Measurements from ENCODE around the gene PHETA1.
"Not testable (repeated sequence)": the region's sequence is repeated elsewhere in the genome, so short reads cannot be mapped to it uniquely, and the experiment has no call there.

PHETA1 gene

DNA sequence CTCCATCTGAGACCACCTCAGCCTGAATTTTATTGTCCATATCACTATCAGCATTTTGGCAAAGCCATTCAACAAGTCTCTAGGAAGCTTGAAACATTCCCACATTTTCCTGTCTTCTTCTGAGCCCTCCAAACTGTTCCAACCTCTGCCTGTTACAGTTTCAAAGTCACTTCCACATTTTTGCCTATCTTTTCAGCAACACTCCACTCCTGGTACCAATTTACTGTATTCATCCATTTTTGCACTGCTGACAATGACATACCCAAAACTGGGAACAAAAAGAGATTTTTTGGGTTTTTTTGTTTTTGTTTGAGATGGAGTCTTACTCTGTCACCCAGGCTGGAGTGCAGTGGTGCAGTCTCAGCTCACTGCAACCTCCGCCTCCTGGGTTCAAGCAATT, 4.3 kb upstream of the PHETA1 start:
- DNase-seq (ENCODE audit: low read depth in 1 of 2, low spot score in 1 of 2), result not testable (repeated sequence)

DNA sequence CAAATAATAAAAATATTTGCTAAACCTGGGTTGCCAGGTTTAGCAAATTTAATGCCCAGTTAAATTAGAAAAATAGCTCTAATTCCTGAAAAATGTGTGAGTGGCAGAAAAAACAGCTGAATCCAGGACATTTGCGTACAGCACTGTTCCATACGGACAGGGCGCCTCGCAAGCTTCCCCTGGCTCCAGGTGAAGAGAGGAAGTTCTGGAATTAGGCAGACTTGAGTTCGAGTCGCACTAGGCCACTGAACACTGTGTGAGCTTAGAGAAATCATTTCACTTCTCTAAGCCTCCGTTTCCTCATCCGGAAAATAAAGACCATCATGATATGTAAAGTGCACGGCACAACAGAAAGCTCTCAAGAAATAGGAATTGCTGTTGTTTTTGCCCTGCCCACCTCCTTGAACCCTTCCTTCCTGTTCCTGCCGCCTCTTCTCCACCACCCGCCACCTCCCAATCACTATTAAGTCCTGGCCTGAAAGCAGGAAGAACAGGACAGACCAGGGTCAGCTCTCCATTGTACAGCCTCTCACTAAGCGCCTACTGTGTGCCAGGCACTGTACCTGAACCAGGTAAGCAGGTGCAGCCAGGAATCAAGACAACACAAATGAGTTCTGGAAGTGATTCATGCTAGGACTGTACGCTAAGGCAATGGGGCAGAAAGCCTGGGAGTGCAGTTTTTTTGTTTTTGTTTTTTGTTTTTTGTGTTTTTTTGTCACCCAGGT, 763 bp upstream of the PHETA1 start:
- DNase-seq (ENCODE audit: low read depth in 1 of 2, low spot score in 1 of 2), result no peak

DNA sequence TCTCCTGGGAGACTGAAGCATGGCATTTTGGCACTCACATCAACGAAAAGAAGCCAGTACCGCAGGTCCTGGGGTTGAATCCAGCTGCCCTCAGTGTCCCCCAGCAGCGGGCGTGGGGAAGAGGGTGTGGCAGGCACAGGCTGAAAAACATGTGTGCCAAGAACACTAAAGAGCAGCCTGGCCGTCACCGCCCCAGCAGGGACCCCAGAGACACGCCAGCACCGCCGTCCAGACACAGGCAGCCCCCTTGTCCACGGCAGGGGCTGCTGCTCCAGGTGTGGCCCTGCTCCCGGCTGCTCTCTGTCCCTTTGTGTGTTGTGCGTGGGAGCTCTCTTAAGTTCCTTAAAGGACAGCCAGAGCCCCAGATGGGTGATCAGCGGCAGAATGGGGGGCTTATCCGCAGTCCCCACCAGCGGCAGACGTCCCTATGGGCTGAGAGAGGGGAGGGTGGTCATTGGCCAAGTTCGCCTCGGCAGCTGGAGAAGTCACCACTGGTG, 556 bp downstream of the PHETA1 start:
- DNase-seq (ENCODE audit: low read depth in 1 of 2, low spot score in 1 of 2), result no peak

DNA sequence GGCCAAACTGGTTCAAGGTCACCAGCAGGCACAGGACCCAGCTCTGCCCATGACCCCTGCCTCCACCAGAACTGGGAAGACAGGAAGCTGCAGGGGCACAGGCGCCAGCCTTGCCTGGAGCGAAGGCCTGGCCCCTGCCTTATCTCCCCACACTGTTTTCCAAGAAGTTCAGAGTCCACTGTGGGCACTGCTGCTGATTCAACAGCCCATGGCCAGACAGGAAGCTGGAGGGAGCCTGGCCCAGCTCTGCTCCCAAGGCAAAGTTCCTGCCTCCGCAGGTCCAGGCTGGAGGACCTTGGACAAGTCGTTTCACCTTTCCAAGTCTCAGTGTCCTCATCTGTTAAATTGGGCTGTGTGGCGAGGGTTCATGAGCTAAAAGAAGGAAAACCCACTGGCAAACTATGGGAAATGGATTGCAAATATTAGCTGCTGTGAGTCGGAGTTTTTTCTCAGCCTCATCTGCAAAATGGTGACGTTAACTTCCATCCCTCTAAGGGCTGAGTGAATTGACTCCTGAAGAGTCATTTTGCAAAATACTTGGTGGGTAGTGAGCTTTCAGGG, 1.2 kb downstream of the PHETA1 start:
- no peak for DNase-seq (ENCODE audit: low read depth in 1 of 2, low spot score in 1 of 2)

DNA sequence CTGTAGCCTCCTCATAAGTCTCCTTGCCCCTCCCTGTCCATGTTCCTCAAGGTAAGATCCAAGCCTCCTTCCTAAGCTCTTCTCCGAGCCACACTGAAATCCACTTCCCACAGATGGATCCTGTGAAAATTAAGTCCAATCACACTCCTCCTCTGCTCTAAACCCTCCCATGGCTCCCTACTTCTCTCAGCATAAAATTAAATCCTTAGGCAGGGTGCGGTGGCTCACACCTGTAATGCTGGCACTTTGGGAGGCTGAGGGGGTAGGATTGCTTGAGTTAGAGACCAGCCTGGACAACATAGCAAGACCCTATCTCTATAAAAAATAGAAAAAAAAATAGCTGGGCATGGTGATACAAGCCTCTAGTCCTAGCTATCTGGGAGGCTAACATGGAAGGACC, 2.3 kb downstream of the PHETA1 start:
- DNase-seq (ENCODE audit: low read depth in 1 of 2, low spot score in 1 of 2), result no peak

DNA sequence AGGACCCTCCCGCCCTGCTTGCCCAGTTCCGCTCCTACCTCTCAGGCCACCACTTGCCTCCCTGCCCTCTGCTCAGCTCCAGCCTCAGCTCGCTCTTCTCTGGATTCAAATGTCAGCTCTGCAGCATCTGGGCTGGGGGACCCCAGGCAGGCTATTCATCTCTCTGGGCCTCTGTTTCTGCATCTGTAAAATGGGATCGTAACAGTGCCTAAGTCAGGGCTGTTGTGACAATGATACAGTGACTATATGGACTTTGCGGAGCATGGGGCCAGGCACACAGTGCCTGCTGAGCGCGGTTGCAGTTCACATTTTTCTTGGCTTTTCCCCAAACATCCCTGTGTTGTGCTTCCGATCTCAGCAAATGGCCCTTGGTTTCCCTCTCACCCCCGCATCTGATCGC, 2.8 kb downstream of the PHETA1 start:
- DNase-seq (ENCODE audit: low read depth in 1 of 2, low spot score in 1 of 2), result no peak

DNA sequence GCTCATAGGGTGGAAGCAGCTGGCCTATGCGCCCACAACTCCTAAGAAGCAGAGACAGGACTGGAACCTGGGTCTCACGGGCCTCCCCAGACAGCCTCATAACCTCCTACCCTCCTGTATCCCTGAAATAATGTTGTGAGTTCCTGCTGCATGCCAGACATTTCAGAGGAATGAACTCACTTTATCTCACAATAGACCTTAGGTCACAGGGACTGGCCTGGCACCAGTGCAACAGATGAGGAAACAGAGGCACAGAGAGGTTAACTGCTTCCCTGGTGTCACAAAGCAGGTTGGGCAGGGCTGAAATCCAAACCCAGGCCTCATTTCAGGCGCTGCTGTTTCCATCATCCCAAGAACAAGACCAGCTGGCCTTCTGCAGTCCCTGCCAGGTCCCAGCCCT, 5.3 kb downstream of the PHETA1 start:
- no peak for DNase-seq (ENCODE audit: low read depth in 1 of 2, low spot score in 1 of 2)

DNA sequence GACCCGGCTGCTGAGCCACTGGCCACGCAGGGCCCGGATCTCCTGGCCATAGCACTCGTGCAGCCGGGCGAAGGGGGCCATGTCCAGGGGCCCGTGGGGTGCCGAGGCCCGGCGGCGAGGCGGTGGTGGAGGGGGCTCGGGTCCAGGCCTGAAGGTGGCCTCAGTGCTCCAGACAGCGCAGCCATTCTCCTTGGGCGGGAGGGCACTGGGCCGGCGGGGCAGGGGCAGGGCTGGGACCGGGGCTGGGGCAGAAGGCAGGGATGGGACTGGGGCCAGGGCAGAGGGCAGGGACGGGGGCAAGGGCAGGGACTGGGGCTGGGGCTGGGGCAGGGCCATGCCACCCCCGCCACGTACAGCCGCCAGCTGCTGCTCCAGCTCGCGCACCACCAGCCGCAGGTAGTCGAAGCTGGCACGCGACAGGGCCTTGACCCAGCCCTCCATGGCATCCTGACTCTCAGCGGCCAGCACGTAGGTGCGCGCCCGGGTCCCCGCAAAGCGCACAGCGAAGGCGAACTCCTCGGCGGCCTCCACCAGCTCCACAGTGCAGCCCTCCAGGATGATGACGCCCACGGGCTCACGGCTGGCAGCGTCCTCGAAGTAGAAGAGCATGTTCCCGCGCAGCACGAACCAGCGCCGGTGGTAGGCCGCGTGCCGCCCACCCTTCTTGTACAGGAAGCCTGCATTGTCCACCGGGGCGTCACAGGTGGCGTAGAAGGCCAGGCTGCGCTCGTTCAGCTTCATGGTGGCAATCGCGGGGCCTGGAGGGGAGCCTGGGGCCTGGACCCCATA, 6.0 kb downstream of the PHETA1 start:
- no peak for DNase-seq (ENCODE audit: low read depth in 1 of 2, low spot score in 1 of 2)

DNA sequence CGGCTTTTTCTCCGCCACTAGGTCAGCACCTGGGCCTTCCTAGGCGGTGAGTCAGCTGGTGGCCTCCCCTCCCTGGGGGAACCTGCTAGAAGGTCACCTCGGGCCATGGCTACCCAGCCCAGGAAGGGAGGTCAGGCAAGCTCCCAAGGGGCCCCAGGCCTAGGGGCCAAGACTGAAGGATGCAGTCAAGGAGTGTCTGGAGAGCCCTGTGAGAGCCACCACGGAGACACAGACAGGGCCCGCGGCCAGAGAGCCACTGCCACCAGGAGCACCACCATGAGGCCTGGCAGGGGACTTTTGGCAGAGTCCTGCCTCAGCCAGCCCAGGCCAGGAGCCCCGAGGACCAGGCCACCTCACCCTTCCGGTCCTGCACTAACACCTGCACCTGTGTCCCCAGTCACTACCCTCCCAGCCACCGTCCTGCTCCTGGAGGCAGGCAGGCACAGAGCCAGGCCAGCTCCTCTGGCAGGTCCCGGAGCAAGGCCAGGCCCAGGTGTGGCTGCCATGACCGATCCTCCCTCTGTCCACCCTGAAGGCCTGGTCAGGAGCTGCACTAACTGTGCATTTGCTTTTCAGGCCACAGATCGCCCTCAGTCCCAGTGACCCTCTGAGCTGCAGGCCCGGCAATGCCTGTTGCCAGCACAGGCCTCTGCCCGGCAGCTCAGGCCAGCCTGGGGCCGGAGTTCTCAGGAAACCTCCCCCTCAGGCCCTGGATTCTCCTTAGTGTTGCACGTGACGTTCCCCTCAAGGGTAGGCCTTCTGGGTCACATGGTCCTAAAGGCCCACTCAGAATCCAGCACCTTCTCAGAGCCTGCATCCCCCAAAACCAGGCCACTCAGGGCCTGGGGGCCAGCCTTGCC, 6.9 kb downstream of the PHETA1 start:
- no peak for DNase-seq (ENCODE audit: low read depth in 1 of 2, low spot score in 1 of 2)

DNA sequence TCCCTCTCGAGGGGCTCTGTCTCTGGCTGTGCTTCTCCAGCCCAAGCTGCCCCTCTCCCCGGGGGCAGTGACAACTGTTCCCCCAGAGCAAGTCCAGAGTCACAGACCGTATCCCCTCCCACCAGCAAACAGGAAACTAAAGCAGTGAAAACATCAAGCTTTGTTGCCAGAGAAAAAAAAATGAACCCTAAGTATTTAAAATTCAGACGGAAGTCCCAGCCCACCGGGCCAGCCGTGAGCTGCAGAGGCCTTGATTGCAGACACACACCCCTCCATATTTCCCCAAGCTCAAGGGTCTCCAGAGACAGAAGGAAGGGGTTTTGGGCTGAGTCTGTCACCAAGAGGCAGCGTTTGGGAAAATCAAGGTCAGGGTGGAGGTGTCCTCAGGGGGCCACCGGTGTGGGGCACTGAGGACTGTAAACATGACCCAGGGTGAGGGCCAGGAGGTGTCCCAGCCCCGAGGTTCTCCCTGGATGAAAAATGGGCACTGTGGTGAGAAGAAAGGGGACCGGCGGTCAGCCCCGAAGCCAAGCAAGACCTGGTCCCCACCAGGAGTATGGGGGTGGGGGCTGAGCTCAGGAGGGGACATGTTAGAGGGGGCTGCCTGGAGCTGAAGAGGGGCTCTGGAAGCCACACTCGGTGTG, 7.7 kb downstream of the PHETA1 start:
- no peak for DNase-seq (ENCODE audit: low read depth in 1 of 2, low spot score in 1 of 2)

DNA sequence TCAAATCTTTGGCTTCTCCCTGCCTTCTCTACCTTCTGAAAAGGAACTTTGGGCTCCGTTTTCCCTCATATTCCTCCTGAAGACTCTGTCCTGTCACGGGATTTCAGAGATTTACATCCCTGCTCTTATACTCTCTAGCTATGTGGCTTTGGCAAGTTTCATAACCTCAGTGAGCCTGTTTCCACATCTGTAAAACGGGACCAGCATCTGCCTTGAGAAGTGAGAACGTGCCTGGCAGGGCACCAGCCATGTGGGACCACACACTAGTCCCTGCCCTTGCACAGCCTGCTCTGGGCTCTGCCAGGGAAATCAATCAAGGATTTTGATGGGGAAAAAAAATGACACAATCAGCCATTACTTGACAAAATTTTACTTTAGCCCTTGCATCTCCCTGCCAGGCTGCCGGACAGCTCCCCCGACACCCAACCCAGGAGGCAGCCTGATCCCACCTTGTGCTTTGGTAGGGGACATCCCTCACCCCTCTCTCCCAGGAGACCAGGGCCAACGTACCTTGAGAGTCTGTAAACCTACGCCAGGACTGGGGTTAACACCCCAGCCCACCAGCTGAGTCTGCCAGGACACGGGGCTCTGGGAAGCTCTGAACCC, 8.5 kb downstream of the PHETA1 start:
- DNase-seq (ENCODE audit: low read depth in 1 of 2, low spot score in 1 of 2), result no peak

DNA sequence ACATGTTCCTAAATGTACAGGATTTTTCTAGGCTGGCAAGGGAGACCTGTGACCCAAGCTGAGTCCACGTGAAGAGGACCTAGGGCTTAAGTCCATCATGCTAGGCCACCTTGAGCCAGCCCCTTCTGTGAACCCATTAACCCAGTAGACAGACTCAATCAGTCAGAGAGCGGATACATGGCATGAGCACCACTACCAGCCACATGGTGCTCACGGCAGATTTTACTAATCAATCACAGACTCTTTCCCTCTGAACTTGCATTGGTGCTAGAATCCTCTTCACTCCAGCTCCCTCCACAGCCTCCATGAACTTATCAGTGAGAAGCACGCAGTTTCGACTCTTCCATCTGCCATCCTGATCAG, 9.0 kb downstream of the PHETA1 start:
- no peak for DNase-seq (ENCODE audit: low read depth in 1 of 2, low spot score in 1 of 2)

DNA sequence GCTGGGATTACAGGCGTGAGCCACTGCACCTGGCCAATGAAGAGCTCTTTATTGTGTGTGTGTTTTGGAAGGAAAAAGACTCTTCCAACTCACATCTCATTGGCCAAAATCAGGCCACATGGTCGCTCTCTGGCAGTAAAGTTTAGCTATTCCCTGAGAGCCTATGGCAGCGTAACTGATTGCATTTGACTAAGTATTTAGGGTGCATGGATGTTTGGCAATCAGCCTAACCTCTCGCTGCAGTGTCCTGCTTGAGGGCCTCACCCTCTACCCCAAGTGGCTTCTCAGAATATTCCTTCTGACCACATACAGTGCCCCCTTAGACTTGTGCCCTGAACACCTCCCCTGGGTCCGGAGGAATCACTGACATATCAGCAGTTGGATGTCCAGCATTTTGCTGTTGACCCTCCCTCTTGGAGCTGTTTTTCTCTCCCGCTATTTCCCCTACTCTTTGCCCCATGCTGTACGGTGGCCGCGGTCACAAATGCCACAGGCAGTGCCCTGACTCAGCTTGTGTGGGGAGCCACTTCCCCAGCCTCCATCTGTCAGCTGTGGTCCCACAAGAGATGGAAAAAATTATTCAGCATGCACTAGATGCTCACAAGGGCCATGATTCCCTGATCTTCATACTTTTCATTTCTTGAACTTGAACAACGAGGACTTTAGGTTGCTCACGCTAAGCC, 9.5 kb downstream of the PHETA1 start:
- no peak for DNase-seq (ENCODE audit: low read depth in 1 of 2, low spot score in 1 of 2)

DNA sequence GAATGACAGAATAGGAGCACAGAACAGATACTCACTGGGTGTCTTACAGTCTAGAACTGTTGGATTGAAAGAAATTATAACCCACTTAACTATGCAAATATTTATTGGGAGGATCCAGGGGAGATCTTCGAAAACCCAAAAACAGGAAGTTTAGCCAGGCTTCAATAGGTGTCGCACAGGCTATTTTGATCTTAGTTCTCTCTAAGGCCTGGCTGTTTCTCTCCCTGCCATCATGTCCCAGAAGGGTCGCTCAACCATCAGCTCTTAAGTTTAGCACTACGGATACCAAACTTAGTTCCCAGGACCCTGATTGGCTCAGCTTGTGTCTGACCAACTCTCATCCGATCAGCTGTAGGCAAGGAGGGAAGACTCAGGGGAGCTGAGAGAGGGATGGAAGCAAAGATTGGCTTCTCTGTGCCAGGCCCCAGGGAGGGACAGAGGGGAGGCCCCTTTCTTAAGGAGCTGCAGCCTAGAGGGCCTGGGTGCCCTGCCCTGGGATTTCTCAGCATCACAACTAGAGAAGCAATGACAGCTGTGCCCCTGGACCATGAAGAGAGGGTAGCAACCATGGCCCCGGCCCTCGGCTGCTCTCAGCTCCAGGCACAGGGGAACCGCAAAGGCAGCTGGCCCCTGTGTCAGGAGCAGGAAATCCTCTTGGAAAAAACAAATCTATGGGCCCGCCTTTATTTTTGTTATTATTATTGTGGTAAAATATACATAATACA, 13.5 kb downstream of the PHETA1 start:
- DNase-seq (ENCODE audit: low read depth in 1 of 2, low spot score in 1 of 2), result no peak

DNA sequence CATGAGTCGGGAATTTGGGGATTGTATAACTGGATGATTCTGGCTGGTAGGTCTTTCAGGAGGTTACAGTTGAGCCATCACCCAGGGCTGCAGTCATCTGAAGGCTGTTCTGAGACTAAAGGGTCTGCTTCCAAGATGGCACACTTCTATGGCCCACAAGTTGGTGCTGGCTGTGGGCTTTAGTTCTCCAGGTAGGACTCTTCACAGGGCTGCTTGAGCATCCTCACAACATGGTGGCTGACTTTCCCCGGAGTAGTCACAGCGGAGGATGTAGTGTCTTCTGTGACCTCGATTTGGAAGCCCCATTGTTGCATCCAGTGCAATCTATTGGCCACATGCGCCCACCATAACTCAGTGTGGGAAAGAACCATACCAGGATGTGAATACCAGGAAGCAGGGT, 14.4 kb downstream of the PHETA1 start:
- no peak for DNase-seq (ENCODE audit: low read depth in 1 of 2, low spot score in 1 of 2)

DNA sequence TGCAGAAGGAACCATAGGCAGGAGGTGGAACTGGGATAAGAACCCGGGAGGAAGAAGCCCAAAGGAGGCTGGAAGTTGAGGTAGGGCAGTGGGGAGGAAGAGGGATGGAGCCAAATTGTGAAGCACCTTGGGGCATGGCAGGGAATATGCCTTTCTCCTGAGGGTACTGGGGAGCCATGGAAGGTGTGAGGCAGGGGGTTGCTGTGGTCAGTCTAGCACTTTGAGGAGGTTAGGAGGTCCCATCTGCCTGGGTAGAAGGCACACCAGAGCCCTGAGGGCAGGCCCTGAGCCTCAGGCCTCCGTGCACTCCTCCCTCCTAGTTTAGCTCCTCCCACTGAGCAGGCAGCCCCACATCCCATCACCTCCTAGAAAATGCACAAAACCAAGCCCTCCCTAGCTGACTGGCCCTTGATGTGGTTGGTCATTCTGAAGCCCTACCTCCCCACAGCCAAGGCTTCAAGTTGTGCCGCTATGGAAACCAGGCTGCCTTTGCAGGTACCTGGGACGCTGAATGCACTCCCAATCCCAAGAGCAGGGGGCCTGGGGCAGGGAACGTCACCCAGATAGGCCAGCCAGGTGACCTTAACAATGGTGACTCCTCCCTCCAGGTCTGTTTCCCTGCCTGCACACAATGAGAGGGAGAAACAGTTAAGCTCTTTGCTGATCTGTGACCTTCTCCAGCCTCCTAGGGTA, 15.1 kb downstream of the PHETA1 start:
- no peak for DNase-seq (ENCODE audit: low read depth in 1 of 2, low spot score in 1 of 2)

DNA sequence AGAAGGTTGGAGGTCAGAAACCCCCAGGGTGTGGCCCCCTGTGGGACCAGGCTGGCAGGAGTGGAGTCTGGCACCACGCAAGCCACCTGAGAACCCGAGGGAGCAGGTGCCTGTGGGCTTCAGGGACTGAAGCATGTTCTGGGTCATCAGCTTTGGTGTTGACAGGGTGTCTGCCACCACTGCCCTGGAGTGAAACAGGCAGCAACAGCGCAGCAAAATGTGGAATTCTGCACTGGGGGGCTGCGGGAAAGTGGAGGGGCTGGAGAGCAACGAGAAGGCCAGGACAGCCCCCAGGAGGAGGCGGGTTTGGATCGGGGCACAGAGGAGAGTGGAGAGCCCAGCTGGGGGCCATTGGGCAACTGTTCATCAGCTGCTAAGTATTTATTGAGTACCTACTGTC, 15.9 kb downstream of the PHETA1 start:
- DNase-seq (ENCODE audit: low read depth in 1 of 2, low spot score in 1 of 2), result no peak

DNA sequence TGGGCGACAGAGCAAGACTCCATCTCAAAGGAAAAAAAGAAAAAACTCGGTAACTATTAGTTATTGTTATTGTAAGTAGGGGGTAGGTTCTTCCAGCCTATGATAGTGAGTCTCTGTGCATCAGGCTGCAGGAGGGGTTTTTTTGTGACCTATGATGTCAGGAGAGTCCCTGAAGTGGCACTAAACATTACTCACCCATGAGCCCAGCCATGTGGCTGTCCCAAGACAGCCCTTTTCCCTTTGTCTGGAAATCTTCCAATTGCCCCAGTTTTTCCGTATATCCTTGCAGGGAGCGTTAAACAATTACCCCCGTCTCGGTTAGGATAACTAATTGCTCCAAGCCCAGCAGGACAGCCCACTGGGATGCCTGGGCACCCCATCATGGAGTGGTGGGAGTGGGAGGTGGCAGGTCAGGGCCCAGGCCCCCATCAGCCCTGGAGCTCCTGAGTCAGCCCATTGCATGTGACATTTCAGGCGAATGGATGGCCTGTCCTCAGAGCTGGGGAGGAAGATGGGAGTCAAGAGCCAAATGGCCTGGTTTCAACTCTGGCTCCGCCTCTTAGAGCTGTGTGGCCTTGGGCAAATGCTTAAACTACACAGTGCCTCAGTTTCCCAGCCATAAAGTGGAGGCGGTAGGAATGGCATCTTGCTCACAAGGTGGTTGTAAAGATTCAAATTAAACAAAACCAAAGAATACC, 16.4 kb downstream of the PHETA1 start:
- no peak for DNase-seq (ENCODE audit: low read depth in 1 of 2, low spot score in 1 of 2)

Measured in activated T-helper 1 cell treated with anti-CD3 and anti-CD28 coated beads, Interleukin-2, amount 50 U/mL, for 16 hours (primary cell).